Natural killer cell (primary cell): ENCODE measurements around the gene CRYGN. TPM values are rescaled to one million over a fixed set of nuclear protein-coding genes. Genes with fewer than 3 reads are reported as not detected.

Experiments
- ATAC-seq, 3 donors: fragments of 150-1000 bp in 2 of 3; fragments of 200-7000 bp in 1 of 3; cut with Tn5 transposase; 1 replicate in 1 of 3; 2 replicates in 2 of 3; pipeline ENCODE4 v1.10.0; 2021; ENCODE audit warnings: mild to moderate bottlenecking in 2 of 3, moderate library complexity in 2 of 3
- DNase-seq, 2 donors: peaks; one replicate each; pipeline versions ENCODE4 v3.0.0 to v3.0.0-alpha.2; 2013 to 2021; ENCODE audit warnings: mixed read lengths in 1 of 2
- H3K27ac ChIP-seq: one replicate; pipeline ENCODE4 v1.5.1; 2013; ENCODE audit warnings: mild to moderate bottlenecking, low read length
- H3K27me3 ChIP-seq: one replicate; pipeline ENCODE4 v1.6.1; 2013; ENCODE audit warnings: low read length; ENCODE audit not compliant: control insufficient read depth, insufficient read depth
- H3K36me3 ChIP-seq: one replicate; pipeline ENCODE4 v1.6.1; 2013; ENCODE audit warnings: low read length; ENCODE audit not compliant: control insufficient read depth, insufficient read depth
- H3K4me1 ChIP-seq: one replicate; pipeline ENCODE4 v1.6.1; 2013; ENCODE audit warnings: low read length; ENCODE audit not compliant: control insufficient read depth, insufficient read depth
- H3K4me3 ChIP-seq: one replicate; pipeline ENCODE4 v1.5.1; 2013; ENCODE audit warnings: low read length
- H3K9me3 ChIP-seq: one replicate; pipeline ENCODE4 v1.6.1; 2013; ENCODE audit warnings: low read length; ENCODE audit not compliant: control insufficient read depth, insufficient read depth
- H3K27ac Mint-ChIP-seq, 2 donors: one replicate each; pipeline ENCODE4 v1.8.0; 2022; ENCODE audit warnings: mild to moderate bottlenecking in 2 of 2, mixed read lengths in 2 of 2, moderate library complexity in 1 of 2
- H3K27me3 Mint-ChIP-seq, 2 donors: one replicate each; pipeline ENCODE4 v1.8.0; 2022; ENCODE audit warnings: low read depth in 2 of 2, mixed read lengths in 2 of 2
- H3K36me3 Mint-ChIP-seq: one replicate; pipeline ENCODE4 v1.8.0; 2022; ENCODE audit warnings: mixed read lengths
- H3K4me1 Mint-ChIP-seq, 2 donors: one replicate each; pipeline ENCODE4 v1.8.0; 2022; ENCODE audit warnings: mixed read lengths in 2 of 2
- H3K4me3 Mint-ChIP-seq: one replicate; pipeline ENCODE4 v1.8.0; 2022; ENCODE audit warnings: mild to moderate bottlenecking, moderate library complexity, mixed read lengths
- H3K9me3 Mint-ChIP-seq, 2 donors: one replicate each; pipeline ENCODE4 v1.8.0; 2022; ENCODE audit warnings: mixed read lengths in 2 of 2
- CTCF ChIP-seq: fragments of 200-600 bp; IDR thresholded peaks from one replicate; pipeline ENCODE4 v1.8.0; 2022; ENCODE audit warnings: antibody characterized with exemption
- WGBS: methylation state at CpG from one replicate; pipeline ENCODE4 v1.1.7; 2013; ENCODE audit warnings: missing lambda C conversion rate; ENCODE audit not compliant: insufficient coverage; 5-methylcytosine and 5-hydroxymethylcytosine counted together
- intact Hi-C: fragments of 100-400 bp; cut with micrococcal nuclease; formaldehyde crosslinking; loops from one replicate; pipeline ENCODE4 v1.14.2; 2022
- total RNA-seq, 4 donors: library from RNA; stranded (reverse); fragments of 120-200 nt in 1 of 4; gene quantifications; one replicate each; pipeline versions ENCODE4 v1.2.3 to v1.2.4, GENCODE V29; 2013 to 2022

CRYGN gene
- total RNA-seq, 3 donors from 2014 or later (not counting 1 experiment from before 2014, with no cell fraction given) = not detected

GRCh38 chr7:151400626-151401315, 39.2 kb downstream of the CRYGN start:
- H3K4me3 Mint-ChIP-seq = no peak overlapping the region
- WGBS = 66% methylated on average over 14 of the region's 14 CpGs

GRCh38 chr7:151399906-151400305, 40.0 kb downstream of the CRYGN start:
- no peaks in the 10 kb centered on the region for H3K27me3 ChIP-seq
- intact Hi-C loops = no loop called here
- no peak for ATAC-seq
- H3K4me1 Mint-ChIP-seq = peaks cover 0 to 4% of the 10 kb centered on the region in 2 donors
- no peaks in the 10 kb centered on the region for H3K9me3 ChIP-seq
- no peak for TF ChIP-seq CTCF
- no peaks in the 10 kb centered on the region for H3K9me3 Mint-ChIP-seq
- H3K27ac ChIP-seq = no peak overlapping the region
- no peaks in the 10 kb centered on the region for H3K36me3 ChIP-seq
- no peak overlapping the region for H3K4me3 ChIP-seq
- H3K4me1 ChIP-seq = peaks cover 10% of the 10 kb centered on the region
- 92% methylated on average over 14 of the region's 14 CpGs for WGBS
- no peak overlapping the region for H3K4me3 Mint-ChIP-seq
- DNase-seq = no peak
- H3K27me3 Mint-ChIP-seq = no peaks in the 10 kb centered on the region
- no peaks in the 10 kb centered on the region for H3K36me3 Mint-ChIP-seq
- H3K27ac Mint-ChIP-seq = no peak overlapping the region

More at GRCh38 chr7:151400626-151401315, 39.2 kb downstream of the CRYGN start:
- no peaks in the 10 kb centered on the region for H3K36me3 ChIP-seq
- intact Hi-C loops = no loop called here
- ATAC-seq = no peak
- H3K9me3 ChIP-seq = no peaks in the 10 kb centered on the region
- H3K27me3 ChIP-seq = no peaks in the 10 kb centered on the region
- H3K36me3 Mint-ChIP-seq = no peaks in the 10 kb centered on the region
- H3K4me1 Mint-ChIP-seq = peaks cover 0 to 4% of the 10 kb centered on the region in 2 donors
- H3K4me3 ChIP-seq = no peak overlapping the region
- H3K4me1 ChIP-seq = peaks cover 10% of the 10 kb centered on the region
- no peaks in the 10 kb centered on the region for H3K27me3 Mint-ChIP-seq
- H3K27ac ChIP-seq = no peak overlapping the region
- TF ChIP-seq CTCF = no peak
- DNase-seq = peak in 1 of 2 donors; percentile 41
- no peaks in the 10 kb centered on the region for H3K9me3 Mint-ChIP-seq
- H3K27ac Mint-ChIP-seq = no peak overlapping the region

GRCh38 chr7:151399305-151399601, 40.7 kb downstream of the CRYGN start:
- DNase-seq = no peak
- no peaks in the 10 kb centered on the region for H3K9me3 Mint-ChIP-seq
- H3K27me3 Mint-ChIP-seq = no peaks in the 10 kb centered on the region
- H3K27ac Mint-ChIP-seq = no peak overlapping the region
- H3K9me3 ChIP-seq = no peaks in the 10 kb centered on the region
- no peaks in the 10 kb centered on the region for H3K27me3 ChIP-seq
- no peak overlapping the region for H3K27ac ChIP-seq
- TF ChIP-seq CTCF = no peak
- H3K36me3 ChIP-seq = no peaks in the 10 kb centered on the region
- no peak overlapping the region for H3K4me3 ChIP-seq
- ATAC-seq = no peak
- WGBS = 94% methylated on average over 7 of the region's 7 CpGs
- no peak overlapping the region for H3K4me3 Mint-ChIP-seq
- intact Hi-C loops = no loop called here
- no peaks in the 10 kb centered on the region for H3K36me3 Mint-ChIP-seq
- peaks cover 0 to 4% of the 10 kb centered on the region in 2 donors for H3K4me1 Mint-ChIP-seq
- H3K4me1 ChIP-seq = peaks cover 6% of the 10 kb centered on the region
